Activated T-helper 1 cell treated with anti-CD3 and anti-CD28 coated beads, Interleukin-12 subunit alpha, Interleukin-12 subunit beta, Interleukin-2, Interleukin-4 antibody, amounts not matched to agents 30 ng/mL and 10 ng/mL and 1 ng/mL, durations not matched to agents 14 hours and 24 hours and 36 hours (primary cell): Measurements from ENCODE around the gene TMPRSS11F. TPM values are rescaled to one million over a fixed set of nuclear protein-coding genes. Genes with fewer than 3 reads are reported as not detected.
"Not testable (repeated sequence)": the region's sequence is repeated elsewhere in the genome, so short reads cannot be mapped to it uniquely, and the experiment has no call there.

Source experiments
- DNase-seq: peaks from one replicate; pipeline ENCODE4 v3.0.0; 2021; ENCODE audit warnings: low spot score
- H3K27ac Mint-ChIP-seq: one replicate; pipeline ENCODE4 v1.8.0; 2021; ENCODE audit warnings: mild to moderate bottlenecking, mixed read lengths
- H3K27me3 Mint-ChIP-seq: one replicate; pipeline ENCODE4 v1.8.0; 2022; ENCODE audit warnings: mild to moderate bottlenecking, moderate library complexity, mixed read lengths; ENCODE audit not compliant: insufficient read depth
- H3K36me3 Mint-ChIP-seq: one replicate; pipeline ENCODE4 v1.8.0; 2021; ENCODE audit warnings: low read depth, mixed read lengths
- H3K4me1 Mint-ChIP-seq: one replicate; pipeline ENCODE4 v1.8.0; 2021; ENCODE audit warnings: low read depth, mixed read lengths
- H3K4me3 Mint-ChIP-seq: one replicate; pipeline ENCODE4 v1.8.0; 2021; ENCODE audit warnings: mild to moderate bottlenecking, moderate library complexity, mixed read lengths
- H3K9me3 Mint-ChIP-seq: one replicate; pipeline ENCODE4 v1.8.0; 2021; ENCODE audit warnings: mixed read lengths
- intact Hi-C: fragments of 100-400 bp; cut with micrococcal nuclease; formaldehyde crosslinking; loops from one replicate; pipeline ENCODE4 v1.15.1; 2024
- total RNA-seq: library from RNA; stranded (reverse); gene quantifications from 2 replicates; pipeline ENCODE4 v1.2.3, GENCODE V29; 2022

Gene TMPRSS11F
- total RNA-seq, result not detected in 2 replicates

GRCh38 chr4:68129793-68130192 is at the start of gene TMPRSS11F:
TMPRSS11F (minus strand) TSS chr4:68129869; CDS start chr4:68129820, 49 bp downstream.
- no peaks in the 10 kb centered on the region for H3K36me3 Mint-ChIP-seq
- peaks cover 2% of the 10 kb centered on the region for H3K27me3 Mint-ChIP-seq
- H3K4me1 Mint-ChIP-seq, result no peaks in the 10 kb centered on the region
- no peaks in the 10 kb centered on the region for H3K9me3 Mint-ChIP-seq
- no peak for DNase-seq
- H3K4me3 Mint-ChIP-seq, result no peak within 1 kb of the TSS
- intact Hi-C loops, result no loop called here
- no peak within 1 kb of the TSS for H3K27ac Mint-ChIP-seq

- Mint-ChIP-seq H3K36me3 (no peaks in the 10 kb centered on the region), H3K9me3 (no peaks in the 10 kb centered on the region), H3K27me3 (peaks cover 6% of the 10 kb centered on the region), H3K4me3 (no peak overlapping the region), H3K4me1 (no peaks in the 10 kb centered on the region), H3K27ac (no peak overlapping the region)
- no peak for DNase-seq
- intact Hi-C loops, result loop anchor here (10.0 kb wide), 2 partner anchors 198 to 262 kb away; no protein-coding TSS in a partner anchor
Observed at GRCh38 chr4:68176904-68177303, 47.2 kb upstream of the TMPRSS11F start.

- Mint-ChIP-seq H3K4me1 (no peaks in the 10 kb centered on the region), H3K27ac (no peak overlapping the region), H3K4me3 (no peak overlapping the region), H3K9me3 (no peaks in the 10 kb centered on the region), H3K36me3 (no peaks in the 10 kb centered on the region), H3K27me3 (peaks cover 6% of the 10 kb centered on the region)
- intact Hi-C loops, result loop anchor here (10.0 kb wide), 2 partner anchors 198 to 262 kb away; no protein-coding TSS in a partner anchor
- no peak for DNase-seq
Observed at GRCh38 chr4:68176500-68176899, 46.8 kb upstream of the TMPRSS11F start.

- no peaks in the 10 kb centered on the region for H3K9me3 Mint-ChIP-seq
- no peak for DNase-seq
- no peak overlapping the region for H3K4me3 Mint-ChIP-seq
- H3K4me1 Mint-ChIP-seq, result no peaks in the 10 kb centered on the region
- intact Hi-C loops, result loop anchor here (1.0 to 10.0 kb wide), 6 partner anchors 187 to 626 kb away; no protein-coding TSS in a partner anchor
- no peaks in the 10 kb centered on the region for H3K36me3 Mint-ChIP-seq
- H3K27me3 Mint-ChIP-seq, result peaks cover 6% of the 10 kb centered on the region
- no peak overlapping the region for H3K27ac Mint-ChIP-seq
Observed at GRCh38 chr4:68175562-68176155, 46.0 kb upstream of the TMPRSS11F start.

- not testable (repeated sequence) for H3K4me1 Mint-ChIP-seq, H3K36me3 Mint-ChIP-seq, H3K27ac Mint-ChIP-seq, H3K27me3 Mint-ChIP-seq, H3K9me3 Mint-ChIP-seq, DNase-seq, H3K4me3 Mint-ChIP-seq
- intact Hi-C loops, result loop anchor here (2.0 to 10.0 kb wide), 3 partner anchors 200 to 428 kb away; no protein-coding TSS in a partner anchor
Observed at GRCh38 chr4:68174389-68174788, 44.7 kb upstream of the TMPRSS11F start.

GRCh38 chr4:68172147-68172546 is 42.5 kb upstream of the TMPRSS11F start:
- H3K27me3 Mint-ChIP-seq, H3K4me3 Mint-ChIP-seq, H3K9me3 Mint-ChIP-seq, DNase-seq, H3K36me3 Mint-ChIP-seq, H3K4me1 Mint-ChIP-seq, H3K27ac Mint-ChIP-seq: not testable (repeated sequence)
- intact Hi-C loops, result loop anchor here (10.0 kb wide), 2 partner anchors 203 to 257 kb away; no protein-coding TSS in a partner anchor

GRCh38 chr4:68167706-68168105 is 38.0 kb upstream of the TMPRSS11F start:
- Mint-ChIP-seq H3K9me3 (no peaks in the 10 kb centered on the region), H3K36me3 (no peaks in the 10 kb centered on the region)
- intact Hi-C loops, result no loop called here

GRCh38 chr4:68167166-68167565 is 37.5 kb upstream of the TMPRSS11F start:
- Mint-ChIP-seq H3K9me3 (no peaks in the 10 kb centered on the region), H3K27ac (no peak overlapping the region), H3K36me3 (no peaks in the 10 kb centered on the region), H3K4me1 (no peaks in the 10 kb centered on the region), H3K27me3 (no peaks in the 10 kb centered on the region), H3K4me3 (no peak overlapping the region)
- no peak for DNase-seq
- intact Hi-C loops, result no loop called here

More at GRCh38 chr4:68167706-68168105, 38.0 kb upstream of the TMPRSS11F start:
- H3K4me3 Mint-ChIP-seq, result no peak overlapping the region
- H3K4me1 Mint-ChIP-seq, result no peaks in the 10 kb centered on the region
- H3K27me3 Mint-ChIP-seq, result no peaks in the 10 kb centered on the region
- no peak overlapping the region for H3K27ac Mint-ChIP-seq
- DNase-seq, result no peak

- Mint-ChIP-seq H3K27me3 (no peaks in the 10 kb centered on the region), H3K4me3 (no peak overlapping the region), H3K9me3 (no peaks in the 10 kb centered on the region), H3K36me3 (no peaks in the 10 kb centered on the region), H3K4me1 (no peaks in the 10 kb centered on the region), H3K27ac (no peak overlapping the region)
- DNase-seq, result no peak
- intact Hi-C loops, result no loop called here
Observed at GRCh38 chr4:68163754-68164153, 34.1 kb upstream of the TMPRSS11F start.

- no peak for DNase-seq
- Mint-ChIP-seq H3K4me3 (no peak overlapping the region), H3K36me3 (no peaks in the 10 kb centered on the region), H3K9me3 (no peaks in the 10 kb centered on the region), H3K27ac (no peak overlapping the region), H3K4me1 (no peaks in the 10 kb centered on the region), H3K27me3 (no peaks in the 10 kb centered on the region)
- intact Hi-C loops, result no loop called here
Observed at GRCh38 chr4:68162196-68162595, 32.5 kb upstream of the TMPRSS11F start.

- H3K36me3 Mint-ChIP-seq, result no peaks in the 10 kb centered on the region
- H3K27ac Mint-ChIP-seq, result no peak overlapping the region
- intact Hi-C loops, result no loop called here
- H3K9me3 Mint-ChIP-seq, result no peaks in the 10 kb centered on the region
- H3K4me1 Mint-ChIP-seq, result no peaks in the 10 kb centered on the region
- no peaks in the 10 kb centered on the region for H3K27me3 Mint-ChIP-seq
- no peak overlapping the region for H3K4me3 Mint-ChIP-seq
- DNase-seq, result no peak
Observed at GRCh38 chr4:68152411-68152810, 22.7 kb upstream of the TMPRSS11F start.

GRCh38 chr4:68148800-68149685 is 19.4 kb upstream of the TMPRSS11F start:
- no peaks in the 10 kb centered on the region for H3K9me3 Mint-ChIP-seq
- H3K27me3 Mint-ChIP-seq, result peaks cover 6% of the 10 kb centered on the region
- no peaks in the 10 kb centered on the region for H3K36me3 Mint-ChIP-seq
- H3K4me3 Mint-ChIP-seq, result no peak overlapping the region
- no peak for DNase-seq
- intact Hi-C loops, result no loop called here
- no peaks in the 10 kb centered on the region for H3K4me1 Mint-ChIP-seq
- H3K27ac Mint-ChIP-seq, result no peak overlapping the region

GRCh38 chr4:68147079-68147478 is 17.4 kb upstream of the TMPRSS11F start:
- Mint-ChIP-seq H3K9me3 (no peaks in the 10 kb centered on the region), H3K36me3 (no peaks in the 10 kb centered on the region), H3K4me1 (no peaks in the 10 kb centered on the region), H3K27me3 (peaks cover 6% of the 10 kb centered on the region), H3K4me3 (no peak overlapping the region), H3K27ac (no peak overlapping the region)
- intact Hi-C loops, result no loop called here
- DNase-seq, result no peak
